Hepatocyte (in vitro differentiated cells): Measurements from ENCODE around the gene CEP70.

Experiments
- EZH2 ChIP-seq: fragments of 200-600 bp; sonication (generic); IDR thresholded peaks from 2 replicates; pipeline ENCODE4 v1.6.1; 2016; ENCODE audit warnings: antibody characterized with exemption, mild to moderate bottlenecking, borderline replicate concordance
- EZH2phosphoT487 ChIP-seq: fragments of 200-600 bp; sonication (generic); IDR thresholded peaks from one replicate; pipeline ENCODE4 v1.6.1; 2018; ENCODE audit warnings: antibody characterized with exemption, mild to moderate bottlenecking, low read depth, moderate library complexity; ENCODE audit not compliant: unreplicated experiment, severe bottlenecking
- TF ChIP-seq, protein P1 (sequence below): fragments of 200-600 bp; sonication (generic); IDR thresholded peaks from 2 replicates; pipeline ENCODE4 v1.5.1; 2016; ENCODE audit warnings: antibody characterized with exemption, mild to moderate bottlenecking; ENCODE audit not compliant: poor library complexity

GRCh38 chr3:138624518-138624917 lies 30.5 kb upstream of the CEP70 start:
- TF ChIP-seq EZH2 (no peak), EZH2phosphoT487 (no peak)
- TF ChIP-seq, protein P1, sequence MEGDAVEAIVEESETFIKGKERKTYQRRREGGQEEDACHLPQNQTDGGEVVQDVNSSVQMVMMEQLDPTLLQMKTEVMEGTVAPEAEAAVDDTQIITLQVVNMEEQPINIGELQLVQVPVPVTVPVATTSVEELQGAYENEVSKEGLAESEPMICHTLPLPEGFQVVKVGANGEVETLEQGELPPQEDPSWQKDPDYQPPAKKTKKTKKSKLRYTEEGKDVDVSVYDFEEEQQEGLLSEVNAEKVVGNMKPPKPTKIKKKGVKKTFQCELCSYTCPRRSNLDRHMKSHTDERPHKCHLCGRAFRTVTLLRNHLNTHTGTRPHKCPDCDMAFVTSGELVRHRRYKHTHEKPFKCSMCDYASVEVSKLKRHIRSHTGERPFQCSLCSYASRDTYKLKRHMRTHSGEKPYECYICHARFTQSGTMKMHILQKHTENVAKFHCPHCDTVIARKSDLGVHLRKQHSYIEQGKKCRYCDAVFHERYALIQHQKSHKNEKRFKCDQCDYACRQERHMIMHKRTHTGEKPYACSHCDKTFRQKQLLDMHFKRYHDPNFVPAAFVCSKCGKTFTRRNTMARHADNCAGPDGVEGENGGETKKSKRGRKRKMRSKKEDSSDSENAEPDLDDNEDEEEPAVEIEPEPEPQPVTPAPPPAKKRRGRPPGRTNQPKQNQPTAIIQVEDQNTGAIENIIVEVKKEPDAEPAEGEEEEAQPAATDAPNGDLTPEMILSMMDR, result no peak
